HEK293 (cell line): ENCODE measurements around the gene EPS8.

Source experiments
- CTCF ChIA-PET: fragments of 350-600 bp; formaldehyde crosslinking; extraction: SDS; loops from one replicate; lab custom pipeline; 2021; ENCODE audit warnings: antibody characterized with exemption; lab: Yijun Ruan, JAX
- POLR2A ChIA-PET: fragments of 300-600 bp; formaldehyde crosslinking; extraction: SDS; loops from one replicate; lab custom pipeline; 2020; ENCODE audit warnings: antibody characterized with exemption, inconsistent platforms; lab: Yijun Ruan, JAX
- H3K27ac ChIP-seq: fragments of 200-500 bp; sonication (Bioruptor generic); 2 replicates; pipeline ENCODE4 v1.5.1; 2014; ENCODE audit warnings: low read depth, low read length, control low read depth, inconsistent platforms; ENCODE audit errors: extremely low read depth
- H3K36me3 ChIP-seq, 2 experiments: fragments of 200-500 bp in 1 of 2; sonication (Bioruptor generic) in 1 of 2; 1 replicate in 1 of 2; 2 replicates in 1 of 2; pipeline ENCODE4 v1.5.1; 2014 to 2017; ENCODE audit warnings: inconsistent platforms in 2 of 2, low read length in 2 of 2; ENCODE audit not compliant: control insufficient read depth in 2 of 2, insufficient read depth in 1 of 2
- H3K4me1 ChIP-seq: fragments of 200-500 bp; sonication (Bioruptor generic); 2 replicates; pipeline ENCODE4 v1.5.1; 2014; ENCODE audit warnings: mild to moderate bottlenecking, low read length, inconsistent platforms; ENCODE audit not compliant: control insufficient read depth, insufficient read depth
- H3K4me3 ChIP-seq: 2 replicates; pipeline ENCODE4 v1.5.1; 2011; ENCODE audit warnings: low read depth, mild to moderate bottlenecking, control low read depth, low read length, moderate library complexity
- H3K9me3 ChIP-seq: fragments of 200-500 bp; sonication (Bioruptor generic); 2 replicates; pipeline ENCODE4 v1.5.1; 2014; ENCODE audit warnings: low read depth, low read length, inconsistent platforms; ENCODE audit not compliant: control insufficient read depth, insufficient read depth
- AEBP2 ChIP-seq: fragments of 450-650 bp; formaldehyde crosslinking; IDR thresholded peaks from 2 replicates; pipeline ENCODE4 v1.5.1; 2016; ENCODE audit warnings: missing biosample characterization, missing genetic modification characterization, borderline replicate concordance
- GLIS2 ChIP-seq: fragments of 450-650 bp; formaldehyde crosslinking; IDR thresholded peaks from 2 replicates; pipeline ENCODE4 v1.5.1; 2016; ENCODE audit warnings: missing biosample characterization, missing genetic modification characterization
- KLF9 ChIP-seq: fragments of 450-650 bp; formaldehyde crosslinking; IDR thresholded peaks from 2 replicates; pipeline ENCODE4 v1.5.1; 2016; ENCODE audit warnings: missing biosample characterization, missing genetic modification characterization, low read depth
- SP3 ChIP-seq: fragments of 450-650 bp; formaldehyde crosslinking; IDR thresholded peaks from 2 replicates; pipeline ENCODE4 v1.5.1; 2016; ENCODE audit warnings: missing biosample characterization, missing genetic modification characterization
- TCF7L2 ChIP-seq: IDR thresholded peaks from 2 replicates; pipeline ENCODE4 v1.6.1; 2011; ENCODE audit warnings: low read depth, mild to moderate bottlenecking, inconsistent platforms, low read length, moderate library complexity, borderline replicate concordance
- ZBTB20 ChIP-seq: fragments of 450-650 bp; formaldehyde crosslinking; IDR thresholded peaks from 2 replicates; pipeline ENCODE4 v1.5.1; 2016; ENCODE audit warnings: missing biosample characterization, missing genetic modification characterization
- ZBTB21 ChIP-seq: fragments of 450-650 bp; formaldehyde crosslinking; IDR thresholded peaks from 2 replicates; pipeline ENCODE4 v1.5.1; 2017; ENCODE audit warnings: missing biosample characterization, missing genetic modification characterization
- ZBTB48 ChIP-seq: fragments of 450-650 bp; formaldehyde crosslinking; IDR thresholded peaks from 2 replicates; pipeline ENCODE4 v1.5.1; 2016; ENCODE audit warnings: missing biosample characterization, missing genetic modification characterization
- ZBTB8A ChIP-seq: fragments of 450-650 bp; formaldehyde crosslinking; IDR thresholded peaks from 2 replicates; pipeline ENCODE4 v1.5.1; 2016; ENCODE audit warnings: missing biosample characterization, missing genetic modification characterization
- ZEB2 ChIP-seq: fragments of 450-650 bp; formaldehyde crosslinking; IDR thresholded peaks from 2 replicates; pipeline ENCODE4 v1.5.1; 2016; ENCODE audit warnings: missing biosample characterization, missing genetic modification characterization
- ZFP3 ChIP-seq: fragments of 450-650 bp; formaldehyde crosslinking; IDR thresholded peaks from 2 replicates; pipeline ENCODE4 v1.5.1; 2016; ENCODE audit warnings: low read depth, missing biosample characterization, missing genetic modification characterization
- ZNF133 ChIP-seq: fragments of 450-650 bp; formaldehyde crosslinking; IDR thresholded peaks from 2 replicates; pipeline ENCODE4 v1.5.1; 2016; ENCODE audit warnings: missing biosample characterization, missing genetic modification characterization
- ZNF140 ChIP-seq: fragments of 450-650 bp; formaldehyde crosslinking; IDR thresholded peaks from 2 replicates; pipeline ENCODE4 v1.5.1; 2016; ENCODE audit warnings: missing biosample characterization, missing genetic modification characterization
- ZNF157 ChIP-seq: fragments of 450-650 bp; formaldehyde crosslinking; IDR thresholded peaks from 2 replicates; pipeline ENCODE4 v1.5.1; 2016; ENCODE audit warnings: missing biosample characterization, missing genetic modification characterization
- ZNF202 ChIP-seq: fragments of 450-650 bp; formaldehyde crosslinking; IDR thresholded peaks from 2 replicates; pipeline ENCODE4 v1.5.1; 2016; ENCODE audit warnings: missing biosample characterization, missing genetic modification characterization, borderline replicate concordance
- ZNF221 ChIP-seq: fragments of 450-650 bp; formaldehyde crosslinking; IDR thresholded peaks from 2 replicates; pipeline ENCODE4 v1.5.1; 2017; ENCODE audit warnings: missing biosample characterization, missing genetic modification characterization, borderline replicate concordance
- ZNF280D ChIP-seq: fragments of 450-650 bp; formaldehyde crosslinking; IDR thresholded peaks from 2 replicates; pipeline ENCODE4 v1.5.1; 2016; ENCODE audit warnings: missing biosample characterization, missing genetic modification characterization
- ZNF366 ChIP-seq: fragments of 450-650 bp; formaldehyde crosslinking; conservative IDR thresholded peaks from 2 replicates; pipeline ENCODE4 v1.5.1; 2016; ENCODE audit warnings: missing biosample characterization, missing genetic modification characterization
- ZNF394 ChIP-seq: fragments of 450-650 bp; formaldehyde crosslinking; IDR thresholded peaks from 2 replicates; pipeline ENCODE4 v1.5.1; 2016; ENCODE audit warnings: missing biosample characterization, missing genetic modification characterization, mild to moderate bottlenecking, moderate library complexity, borderline replicate concordance
- ZNF416 ChIP-seq: fragments of 450-650 bp; formaldehyde crosslinking; IDR thresholded peaks from 2 replicates; pipeline ENCODE4 v1.5.1; 2016; ENCODE audit warnings: missing biosample characterization, missing genetic modification characterization
- ZNF426 ChIP-seq: fragments of 450-650 bp; formaldehyde crosslinking; IDR thresholded peaks from 2 replicates; pipeline ENCODE4 v1.5.1; 2017; ENCODE audit warnings: missing biosample characterization, missing genetic modification characterization, mild to moderate bottlenecking, inconsistent platforms, moderate library complexity
- ZNF624 ChIP-seq: fragments of 450-650 bp; formaldehyde crosslinking; IDR thresholded peaks from 2 replicates; pipeline ENCODE4 v1.5.1; 2017; ENCODE audit warnings: missing biosample characterization, missing genetic modification characterization
- ZNF629 ChIP-seq: fragments of 450-650 bp; formaldehyde crosslinking; IDR thresholded peaks from 2 replicates; pipeline ENCODE4 v1.5.1; 2017; ENCODE audit warnings: missing biosample characterization, missing genetic modification characterization
- ZNF692 ChIP-seq: fragments of 450-650 bp; formaldehyde crosslinking; IDR thresholded peaks from 2 replicates; pipeline ENCODE4 v1.5.1; 2016; ENCODE audit warnings: missing biosample characterization, missing genetic modification characterization

Gene EPS8

GRCh38 chr12:15629108-15629507 is 160.1 kb downstream of the EPS8 start (continued):
- TF ChIP-seq ZNF157 (tag by site-specific recombination) (no peak), KLF9 (no peak), TCF7L2 (no peak), ZBTB20 (no peak), ZNF394 (tag by site-specific recombination) (no peak), ZNF202 (tag by site-specific recombination) (no peak), ZNF426 (no peak), ZBTB21 (no peak), GLIS2 (tag by site-specific recombination) (no peak), ZNF366 (no peak), ZNF692 (tag by site-specific recombination) (no peak)
- TF ChIP-seq, all 188 proteins: peak for 0

- TF ChIP-seq ZBTB8A (no peak), ZEB2 (tag by site-specific recombination) (no peak), ZNF416 (no peak), ZNF133 (tag by site-specific recombination) (no peak), ZNF624 (no peak), ZNF221 (tag by site-specific recombination) (no peak), ZBTB48 (tag by site-specific recombination) (no peak), AEBP2 (tag by site-specific recombination) (no peak)
- TF ChIP-seq, all 188 proteins: peak for 0
- peaks cover 0 to 8% of the 10 kb centered on the region in 2 experiments; a peak in 1 of 3 replicates for H3K36me3 ChIP-seq
- H3K4me1 ChIP-seq = 0 out of 2 replicates have a peak, but pooled peaks cover 2% of the 10 kb centered on the region
- H3K4me3 ChIP-seq = no peak overlapping the region
- no peak overlapping the region for H3K27ac ChIP-seq
- ChIA-PET POLR2A (no interaction called here), CTCF (interaction anchor here (0.7 kb wide), 1 partner anchor 1949 kb away, joined by 3 read pairs; no protein-coding TSS in a partner anchor)
- no peaks in the 10 kb centered on the region for H3K9me3 ChIP-seq
Observed at GRCh38 chr12:15627995-15628945, 160.9 kb downstream of the EPS8 start.

GRCh38 chr12:15625075-15625474 is 164.1 kb downstream of the EPS8 start:
- no peak overlapping the region for H3K27ac ChIP-seq
- H3K36me3 ChIP-seq = peaks cover 0 to 11% of the 10 kb centered on the region in 2 experiments; a peak in 1 of 3 replicates
- H3K9me3 ChIP-seq = no peaks in the 10 kb centered on the region
- no peak overlapping the region for H3K4me3 ChIP-seq
- ChIA-PET CTCF (no interaction called here), POLR2A (no interaction called here)
- H3K4me1 ChIP-seq = 0 out of 2 replicates have a peak, but pooled peaks cover 2% of the 10 kb centered on the region
- TF ChIP-seq ZNF629 (no peak), ZEB2 (tag by site-specific recombination) (no peak), ZNF280D (no peak), ZFP3 (tag by site-specific recombination) (no peak), SP3 (tag by site-specific recombination) (no peak), ZNF394 (tag by site-specific recombination) (no peak), ZNF140 (no peak)
